T-helper 22 cell (primary cell): Measurements from ENCODE around the gene FABP3.
"Not testable (repeated sequence)": the region's sequence is repeated elsewhere in the genome, so short reads cannot be mapped to it uniquely, and the experiment has no call there.

Experiments used
- DNase-seq: peaks from one replicate; pipeline ENCODE4 v3.0.0-alpha.2; 2020; ENCODE audit warnings: low read depth

The FABP3 gene

DNA sequence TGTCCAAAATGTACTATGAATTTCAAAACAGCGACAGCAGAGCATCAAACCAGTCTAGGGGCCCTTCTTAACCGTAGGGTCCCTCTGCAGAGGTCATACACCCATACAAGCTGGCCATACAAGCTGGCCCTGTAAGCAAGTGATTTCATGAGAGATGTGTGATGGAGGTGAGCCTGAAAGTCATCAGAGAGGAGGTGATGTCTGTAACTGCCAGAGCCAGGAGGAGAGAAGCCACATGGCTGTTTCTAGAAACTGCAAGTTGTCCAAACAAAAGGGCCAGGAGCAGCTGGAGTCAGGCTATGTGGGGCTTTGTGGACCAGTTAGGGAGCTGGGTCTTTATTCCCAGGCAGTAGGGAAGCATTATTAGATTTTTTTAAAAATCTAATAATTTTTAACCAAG, 25.4 kb upstream of the FABP3 start:
- no peak for DNase-seq

DNA sequence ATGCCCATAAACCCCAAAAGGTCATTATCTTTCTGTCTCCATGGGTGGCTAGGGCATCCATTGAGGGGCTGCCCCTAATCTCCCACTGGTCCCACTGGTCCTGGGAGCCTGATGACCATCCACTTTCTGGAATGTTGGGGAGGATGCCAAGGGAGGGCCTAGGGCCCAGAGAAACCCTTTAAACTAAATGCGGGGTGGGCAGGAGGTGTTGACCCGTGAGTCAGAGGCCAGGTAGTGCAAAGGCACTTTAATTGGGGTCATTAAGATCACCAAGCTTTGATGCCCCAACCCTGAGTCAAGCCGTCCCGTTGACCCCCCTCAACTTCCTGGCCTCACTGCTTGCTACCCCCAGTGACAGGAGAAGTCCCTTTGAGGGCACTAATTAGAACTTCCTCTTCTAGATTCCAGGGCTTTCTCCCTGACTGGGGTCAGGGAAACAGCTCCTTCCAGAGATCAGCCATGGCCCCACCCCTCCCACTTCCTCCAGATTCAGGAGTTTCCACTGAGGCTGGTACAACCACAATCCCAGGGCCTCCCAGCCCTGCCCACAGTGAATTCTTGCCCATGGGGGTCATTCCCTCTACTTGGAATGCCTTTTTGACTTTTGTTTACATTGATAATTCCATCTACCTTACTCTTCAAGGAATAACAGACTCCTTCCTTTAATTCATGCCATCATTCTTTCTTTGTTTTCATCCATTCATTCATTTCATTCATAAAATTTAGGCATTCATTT, 24.7 kb upstream of the FABP3 start:
- no peak for DNase-seq

- no peak for DNase-seq
Observed at GRCh38 chr1:31396633-31397351, 23.9 kb upstream of the FABP3 start.

DNA sequence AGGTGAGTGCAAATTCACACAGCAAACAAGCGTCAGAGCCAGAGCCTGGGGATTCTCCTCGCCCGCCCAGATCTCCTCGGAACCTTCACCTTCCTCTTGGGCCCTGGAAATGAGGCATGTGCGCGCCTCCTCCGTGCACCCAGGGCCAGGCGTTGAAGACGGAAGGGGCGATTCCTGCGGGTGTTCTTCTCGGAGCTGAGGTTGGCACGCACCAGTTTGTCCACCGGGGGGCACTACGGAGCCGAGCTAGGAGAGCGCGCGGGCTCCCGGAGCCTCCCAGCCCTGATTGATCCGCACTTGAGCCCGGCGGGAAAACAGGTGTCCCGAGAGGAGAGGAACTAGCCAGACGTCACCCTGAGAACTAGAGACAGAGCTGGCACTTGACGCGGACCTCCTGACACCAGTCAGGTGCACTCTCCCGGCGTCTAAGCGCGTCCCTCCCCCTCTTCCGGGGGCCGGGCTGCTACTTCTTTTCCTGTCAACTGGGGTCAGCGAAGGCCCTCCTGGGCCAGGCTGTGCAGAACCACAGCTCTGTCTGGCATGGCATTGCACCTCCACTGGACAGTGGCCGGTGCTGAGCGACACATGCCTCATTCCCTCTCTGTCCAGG, 21.8 kb upstream of the FABP3 start:
- peak; percentile 29 for DNase-seq

DNA sequence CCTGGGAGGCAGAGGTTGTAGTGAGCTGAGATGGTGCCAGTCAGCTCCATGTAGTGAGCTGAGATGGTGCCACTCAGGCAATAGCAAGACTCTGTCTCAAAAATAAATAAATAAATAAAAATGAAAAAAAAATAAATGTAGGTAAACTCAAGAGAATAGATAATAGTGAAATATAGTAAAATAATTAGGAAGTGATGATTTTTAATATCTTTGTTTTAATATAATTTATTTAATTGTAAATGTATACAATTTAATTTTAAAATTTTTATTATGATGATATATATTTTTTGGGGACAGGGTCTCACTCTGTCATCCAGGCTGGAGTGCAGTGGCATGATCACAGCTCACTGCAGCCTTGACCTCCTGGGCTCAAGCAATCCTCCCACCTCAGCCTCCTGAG, 20.6 kb upstream of the FABP3 start:
- no peak for DNase-seq

GRCh38 chr1:31390071-31390470, 17.2 kb upstream of the FABP3 start:
- no peak for DNase-seq

GRCh38 chr1:31389616-31390015, 16.7 kb upstream of the FABP3 start:
- DNase-seq = no peak

GRCh38 chr1:31387612-31388011, 14.7 kb upstream of the FABP3 start:
- DNase-seq = no peak

DNA sequence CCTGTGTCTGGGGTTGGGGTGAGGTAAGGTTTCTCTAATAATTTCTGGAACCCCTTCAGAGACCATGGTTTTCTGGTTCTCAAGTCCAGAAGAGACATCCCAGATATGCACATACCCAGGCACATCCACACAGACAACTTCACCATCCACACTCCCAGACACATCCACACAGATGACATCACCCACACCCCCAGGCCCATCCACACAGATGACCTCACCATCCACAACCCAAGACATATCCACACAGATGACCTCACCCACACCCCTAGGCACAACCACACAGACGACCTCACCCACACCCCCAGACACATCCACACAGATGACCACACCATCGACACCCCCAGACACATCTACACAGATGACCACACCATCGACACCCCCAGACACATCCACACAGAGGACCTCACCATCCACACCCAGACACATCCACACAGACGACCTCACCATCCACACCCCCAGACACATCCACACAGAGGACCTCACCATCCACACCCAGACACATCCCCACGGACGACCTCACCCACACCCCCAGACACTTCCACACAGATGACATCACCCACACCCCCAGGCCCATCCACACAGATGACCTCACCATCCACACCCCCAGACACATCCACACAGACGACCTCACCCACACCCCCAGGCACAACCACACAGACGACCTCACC, 13.8 kb upstream of the FABP3 start:
- not testable (repeated sequence) for DNase-seq

DNA sequence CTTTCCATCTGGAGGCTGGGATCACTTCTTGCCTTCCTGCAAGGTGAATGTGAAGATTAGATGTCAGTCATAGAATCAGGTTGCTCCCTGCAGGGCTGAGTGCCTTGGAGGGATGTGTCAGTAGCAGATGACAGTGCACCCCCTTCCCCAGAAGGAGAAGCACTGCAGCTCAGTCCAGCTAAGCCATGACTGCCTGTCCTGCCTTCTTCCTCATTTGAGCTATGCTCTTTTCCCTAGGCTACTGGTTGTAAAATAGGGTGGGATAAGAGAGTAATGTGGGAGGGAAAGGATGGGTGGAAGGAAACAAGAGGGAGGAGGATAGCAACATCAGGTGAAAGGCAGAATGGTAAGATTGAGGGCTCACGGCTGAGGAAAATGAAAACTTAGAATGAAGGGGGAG, 11.1 kb upstream of the FABP3 start:
- DNase-seq = no peak

DNA sequence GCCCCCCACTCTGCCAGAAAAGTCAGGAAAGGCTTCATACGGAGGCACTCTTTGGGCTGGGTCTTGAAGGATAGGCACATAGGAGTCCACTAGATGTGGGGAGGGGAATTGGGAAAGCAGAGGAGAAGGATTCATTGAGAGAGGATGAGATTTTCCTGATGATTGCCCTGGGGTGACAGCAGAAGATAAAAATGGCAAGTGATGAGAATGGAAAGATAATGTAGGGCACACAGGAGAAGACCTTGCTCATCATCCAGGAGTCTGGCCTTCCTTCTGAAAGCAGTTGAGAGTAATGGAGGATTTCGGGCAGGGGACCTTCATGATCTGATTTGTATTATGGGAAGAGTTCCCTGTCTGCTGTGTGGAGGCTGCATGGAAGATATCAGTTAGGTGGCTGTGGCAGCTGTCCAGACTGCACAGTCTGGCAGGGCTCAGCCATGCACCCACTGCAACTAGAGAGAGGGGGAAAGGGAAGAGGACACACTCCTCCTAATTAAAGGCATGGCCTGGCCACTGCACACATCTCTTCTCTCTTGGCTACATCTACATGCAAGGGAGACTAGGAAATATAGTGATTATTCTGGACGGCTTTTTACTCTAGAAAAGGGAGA, 9.6 kb upstream of the FABP3 start:
- DNase-seq = no peak

DNA sequence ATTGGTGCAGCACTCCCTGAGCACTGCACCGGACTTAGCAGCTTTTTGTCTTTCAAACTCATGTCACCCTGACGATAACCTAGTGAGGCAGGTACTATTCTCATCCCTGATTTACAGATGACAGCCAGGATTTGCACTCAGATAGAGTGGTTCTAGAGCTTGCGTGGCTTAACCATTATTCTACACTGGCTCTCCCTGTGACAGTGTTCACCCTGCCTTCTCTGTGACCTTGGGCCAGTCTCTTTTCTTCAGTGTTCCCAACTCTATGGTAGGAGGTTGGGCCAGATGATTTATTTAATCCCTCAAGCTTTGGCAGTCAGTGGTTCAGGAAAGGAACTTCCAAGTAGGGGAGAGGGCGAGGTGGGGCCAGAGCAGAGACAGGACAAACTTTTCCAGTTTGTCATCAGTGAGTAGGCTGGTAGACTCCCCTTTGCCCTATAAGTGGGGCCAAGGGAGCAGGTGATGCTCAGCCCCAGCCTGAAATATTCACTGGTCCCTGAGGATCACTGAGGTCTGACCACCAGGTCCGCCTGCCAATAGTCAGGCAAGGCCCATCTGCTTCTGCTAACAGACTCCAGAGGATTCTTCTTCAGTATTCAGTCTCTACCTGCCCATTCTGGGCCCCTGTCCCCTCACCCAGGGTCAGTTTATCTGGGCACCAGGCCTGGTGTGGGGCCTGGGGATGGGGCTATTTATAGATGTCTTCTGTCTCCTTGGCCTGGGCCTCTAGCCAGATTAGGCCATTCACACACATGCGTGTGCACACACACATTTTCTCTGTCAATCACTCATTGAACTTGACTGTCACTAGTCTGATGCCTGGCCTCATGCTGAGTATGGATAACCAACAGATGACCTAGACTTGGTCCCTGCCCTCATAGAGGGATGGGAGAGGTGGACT, 8.8 kb upstream of the FABP3 start:
- DNase-seq = no peak

DNA sequence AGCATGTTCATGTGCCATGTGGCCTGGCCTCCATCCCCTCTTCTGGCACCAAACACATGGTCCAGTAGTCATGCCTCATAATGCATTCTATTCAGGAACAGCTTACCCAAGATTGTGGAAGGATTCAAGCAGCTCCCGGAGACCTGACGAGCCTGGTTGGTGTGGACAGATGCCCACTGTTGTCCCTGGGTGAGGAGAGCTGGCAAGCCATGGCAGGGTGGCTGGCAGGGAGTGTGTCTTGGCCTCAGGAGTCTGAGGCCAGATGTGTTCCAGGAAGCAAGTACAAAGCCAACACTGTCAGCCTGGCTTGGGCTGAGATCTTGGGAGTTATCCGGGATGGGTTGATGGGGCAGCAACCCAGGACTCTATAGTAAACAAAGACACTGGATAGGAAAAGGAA, 7.3 kb upstream of the FABP3 start:
- no peak for DNase-seq

DNA sequence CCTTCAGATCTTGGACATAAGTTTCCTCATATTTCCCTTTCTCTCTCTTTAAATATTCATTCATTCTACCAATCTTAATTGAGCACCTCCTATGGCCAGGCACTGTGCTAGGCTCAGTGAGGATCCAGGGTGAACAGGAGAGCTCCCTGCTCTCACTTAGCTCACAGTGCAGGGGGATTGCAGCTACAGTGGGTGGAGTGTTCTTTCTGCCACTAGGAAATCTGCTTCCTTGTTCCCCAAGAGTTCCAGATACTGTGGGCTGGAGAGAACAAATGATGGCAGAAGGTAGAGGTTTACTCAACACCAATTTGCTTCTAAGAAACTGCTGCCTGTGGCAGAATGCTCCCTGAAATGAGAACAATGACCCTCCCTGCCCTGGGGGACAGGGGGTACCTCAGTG, 5.1 kb upstream of the FABP3 start:
- no peak for DNase-seq

DNA sequence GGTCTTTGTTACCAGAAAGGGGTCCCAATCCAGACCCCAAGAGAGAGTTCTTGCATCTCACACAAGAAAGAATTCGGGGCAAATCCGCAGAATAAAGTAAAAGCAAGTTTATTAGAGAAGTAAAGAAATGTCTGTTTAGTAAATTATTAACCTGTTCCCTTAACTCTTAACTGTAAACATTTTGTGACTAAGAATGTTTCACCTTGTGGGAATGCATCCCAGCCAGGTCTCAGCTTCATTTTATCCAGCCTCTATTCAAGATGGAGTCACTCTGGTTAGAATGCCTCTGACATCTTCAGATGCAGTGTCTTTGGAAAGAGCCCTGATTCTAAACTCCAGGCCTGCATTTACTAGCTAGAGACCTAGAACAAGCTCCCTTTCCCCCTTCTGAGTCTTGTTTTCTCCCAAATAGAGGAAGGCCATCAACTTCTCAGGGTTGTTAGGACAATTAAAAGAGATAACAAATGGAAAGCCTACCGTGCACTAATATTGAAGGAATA, 4.5 kb upstream of the FABP3 start:
- no peak for DNase-seq

- no peak for DNase-seq
Observed at GRCh38 chr1:31376375-31377134, 3.7 kb upstream of the FABP3 start.

- no peak for DNase-seq
Observed at GRCh38 chr1:31374511-31375196, 1.8 kb upstream of the FABP3 start.

GRCh38 chr1:31373897-31374486, 1.1 kb upstream of the FABP3 start:
- DNase-seq = no peak

DNA sequence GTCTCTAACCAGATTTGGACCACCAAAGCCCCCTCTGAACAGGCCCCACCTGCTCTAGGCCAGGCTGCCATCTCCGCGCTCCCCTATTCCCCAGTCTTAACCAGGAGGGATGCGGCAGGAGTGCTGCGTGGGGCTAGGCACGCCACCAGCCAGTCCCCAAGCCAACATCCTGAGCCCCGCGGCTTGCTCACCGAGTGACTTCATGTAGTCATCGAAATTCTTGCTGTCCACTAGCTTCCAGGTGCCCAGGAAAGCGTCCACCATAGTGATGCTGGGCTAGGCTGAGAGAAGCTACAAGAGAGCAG, 173 bp downstream of the FABP3 start:
- DNase-seq = no peak

GRCh38 chr1:31372051-31372450, 825 bp downstream of the FABP3 start:
- no peak for DNase-seq
